Neural cell (in vitro differentiated cells): Measurements from ENCODE around the gene SH3GL1. TPM values are rescaled to one million over a fixed set of nuclear protein-coding genes. Genes with fewer than 3 reads are reported as not detected.
"Not testable (repeated sequence)": the region's sequence is repeated elsewhere in the genome, so short reads cannot be mapped to it uniquely, and the experiment has no call there.

ENCODE experiments used
- H2AFZ ChIP-seq: fragments of 200-600, 300-800 bp; sonication (generic), shearing (Covaris generic); 2 replicates; pipeline ENCODE4 v1.6.0; 2014; ENCODE audit warnings: low read depth, mild to moderate bottlenecking, antibody characterized with exemption, low read length, moderate library complexity
- H3F3A ChIP-seq: fragments of 200-600 bp; shearing (Covaris generic); 2 replicates; pipeline ENCODE4 v1.6.1; 2016; ENCODE audit warnings: mild to moderate bottlenecking, moderate library complexity, mixed read lengths, antibody characterized with exemption, low read length; ENCODE audit not compliant: insufficient read depth, poor library complexity, severe bottlenecking
- H3K27ac ChIP-seq: fragments of 200-600, 300-800 bp; sonication (generic), shearing (Covaris generic); 2 replicates; pipeline ENCODE4 v1.5.1; 2014; ENCODE audit warnings: mild to moderate bottlenecking, low read length, moderate library complexity
- H3K27me3 ChIP-seq: fragments of 300-800, 200-600 bp; sonication (generic), shearing (Covaris generic); 2 replicates; pipeline ENCODE4 v1.6.0; 2014; ENCODE audit warnings: mild to moderate bottlenecking, low read depth, low read length, moderate library complexity; ENCODE audit not compliant: insufficient read depth
- H3K36me3 ChIP-seq: fragments of 300-800, 200-600 bp; sonication (generic), shearing (Covaris generic); 2 replicates; pipeline ENCODE4 v1.5.1; 2014; ENCODE audit warnings: mild to moderate bottlenecking, antibody characterized with exemption, low read length, moderate library complexity; ENCODE audit not compliant: insufficient read depth
- H3K4me2 ChIP-seq: fragments of 300-800, 200-600 bp; sonication (generic), shearing (Covaris generic); 2 replicates; pipeline ENCODE4 v1.6.0; 2014; ENCODE audit warnings: mild to moderate bottlenecking, low read length
- H3K4me3 ChIP-seq: fragments of 300-800, 200-600 bp; sonication (generic), shearing (Covaris generic); 2 replicates; pipeline ENCODE4 v1.5.1; 2014; ENCODE audit warnings: mild to moderate bottlenecking, low read length, moderate library complexity
- H3K79me2 ChIP-seq: fragments of 200-600 bp; shearing (Covaris generic); replicated peaks from 2 replicates; pipeline ENCODE4 v1.6.0; 2014; ENCODE audit warnings: mild to moderate bottlenecking, low read length, moderate library complexity; ENCODE audit not compliant: insufficient read depth
- H3K9ac ChIP-seq: fragments of 300-800, 200-600 bp; sonication (generic), shearing (Covaris generic); 2 replicates; pipeline ENCODE4 v1.6.1; 2016; ENCODE audit warnings: mild to moderate bottlenecking, low read length, mixed read lengths
- H3K9me2 ChIP-seq: fragments of 200-600 bp; shearing (Covaris generic); 2 replicates; pipeline ENCODE4 v1.6.1; 2016; ENCODE audit warnings: mild to moderate bottlenecking, low read length, mixed read lengths; ENCODE audit not compliant: insufficient read depth
- H3K9me3 ChIP-seq: fragments of 200-600, 300-800 bp; sonication (generic), shearing (Covaris generic); 2 replicates; pipeline ENCODE4 v1.6.1; 2016; ENCODE audit warnings: mild to moderate bottlenecking, mixed run types, low read length, moderate library complexity, mixed read lengths
- H4K20me1 ChIP-seq: fragments of 200-600 bp; shearing (Covaris generic); 2 replicates; pipeline ENCODE4 v1.6.1; 2016; ENCODE audit warnings: mild to moderate bottlenecking, mixed run types; ENCODE audit not compliant: insufficient read depth
- EP300 ChIP-seq: fragments of 450-650 bp; conservative IDR thresholded peaks from 2 replicates; pipeline ENCODE4 v1.6.1; 2014; ENCODE audit warnings: antibody characterized with exemption, mild to moderate bottlenecking, moderate library complexity; ENCODE audit not compliant: poor library complexity, severe bottlenecking
- EZH2 ChIP-seq: fragments of 200-600, 300-800 bp; shearing (Covaris generic), sonication (generic); IDR thresholded peaks from 2 replicates; pipeline ENCODE4 v1.6.1; 2014; ENCODE audit warnings: antibody characterized with exemption, low read length, borderline replicate concordance, mild to moderate bottlenecking; ENCODE audit not compliant: insufficient read depth, poor library complexity, severe bottlenecking
- MXI1 ChIP-seq: fragments of 450-650 bp; conservative IDR thresholded peaks from 2 replicates; pipeline ENCODE4 v1.6.1; 2014; ENCODE audit warnings: antibody characterized with exemption, mild to moderate bottlenecking; ENCODE audit not compliant: poor library complexity, severe bottlenecking
- POLR2AphosphoS5 ChIP-seq: IDR thresholded peaks from 2 replicates; pipeline ENCODE4 v1.6.1; 2012
- RAD21 ChIP-seq: fragments of 450-650 bp; conservative IDR thresholded peaks from 2 replicates; pipeline ENCODE4 v1.6.1; 2014; ENCODE audit warnings: antibody characterized with exemption, mild to moderate bottlenecking, moderate library complexity
- SMC3 ChIP-seq: fragments of 450-650 bp; conservative IDR thresholded peaks from 2 replicates; pipeline ENCODE4 v1.6.1; 2014; ENCODE audit warnings: antibody characterized with exemption, mild to moderate bottlenecking, moderate library complexity; ENCODE audit not compliant: poor library complexity
- TAF1 ChIP-seq: IDR thresholded peaks from 2 replicates; pipeline ENCODE4 v1.6.1; 2012; ENCODE audit warnings: low read depth
- polyA plus RNA-seq: library from polyadenylated mRNA; depleted of rRNA; stranded (reverse); fragments of >200 nt; gene quantifications from 2 replicates; pipeline ENCODE4 v1.2.3, GENCODE V29; 2014
- TF ChIP-seq, protein P1 (sequence below): IDR thresholded peaks from 2 replicates; pipeline ENCODE4 v1.6.1; 2012; ENCODE audit warnings: borderline replicate concordance
- TF ChIP-seq, protein P2 (sequence below): fragments of 450-650 bp; IDR thresholded peaks from 2 replicates; pipeline ENCODE4 v1.5.1; 2014; ENCODE audit warnings: antibody characterized with exemption, mild to moderate bottlenecking, moderate library complexity; ENCODE audit not compliant: poor library complexity, severe bottlenecking

The SH3GL1 gene
- polyA plus RNA-seq, 1 donor from 2014 or later = 25.2 TPM

- Histone ChIP-seq H2AFZ (no peak overlapping the region), H3K9me3 (no peaks in the 10 kb centered on the region), H3K4me3 (no peak overlapping the region), H3K36me3 (no peaks in the 10 kb centered on the region), H3F3A (no peaks in the 10 kb centered on the region), H4K20me1 (no peaks in the 10 kb centered on the region), H3K27ac (no peak overlapping the region), H3K27me3 (no peaks in the 10 kb centered on the region), H3K79me2 (no peaks in the 10 kb centered on the region), H3K4me2 (no peak overlapping the region), H3K9ac (no peak overlapping the region), H3K9me2 (no peaks in the 10 kb centered on the region)
- TF ChIP-seq SMC3 (no peak), MXI1 (no peak), TAF1 (no peak), EZH2 (no peak), EP300 (no peak), POLR2AphosphoS5 (no peak), RAD21 (no peak)
- TF ChIP-seq, protein P1, sequence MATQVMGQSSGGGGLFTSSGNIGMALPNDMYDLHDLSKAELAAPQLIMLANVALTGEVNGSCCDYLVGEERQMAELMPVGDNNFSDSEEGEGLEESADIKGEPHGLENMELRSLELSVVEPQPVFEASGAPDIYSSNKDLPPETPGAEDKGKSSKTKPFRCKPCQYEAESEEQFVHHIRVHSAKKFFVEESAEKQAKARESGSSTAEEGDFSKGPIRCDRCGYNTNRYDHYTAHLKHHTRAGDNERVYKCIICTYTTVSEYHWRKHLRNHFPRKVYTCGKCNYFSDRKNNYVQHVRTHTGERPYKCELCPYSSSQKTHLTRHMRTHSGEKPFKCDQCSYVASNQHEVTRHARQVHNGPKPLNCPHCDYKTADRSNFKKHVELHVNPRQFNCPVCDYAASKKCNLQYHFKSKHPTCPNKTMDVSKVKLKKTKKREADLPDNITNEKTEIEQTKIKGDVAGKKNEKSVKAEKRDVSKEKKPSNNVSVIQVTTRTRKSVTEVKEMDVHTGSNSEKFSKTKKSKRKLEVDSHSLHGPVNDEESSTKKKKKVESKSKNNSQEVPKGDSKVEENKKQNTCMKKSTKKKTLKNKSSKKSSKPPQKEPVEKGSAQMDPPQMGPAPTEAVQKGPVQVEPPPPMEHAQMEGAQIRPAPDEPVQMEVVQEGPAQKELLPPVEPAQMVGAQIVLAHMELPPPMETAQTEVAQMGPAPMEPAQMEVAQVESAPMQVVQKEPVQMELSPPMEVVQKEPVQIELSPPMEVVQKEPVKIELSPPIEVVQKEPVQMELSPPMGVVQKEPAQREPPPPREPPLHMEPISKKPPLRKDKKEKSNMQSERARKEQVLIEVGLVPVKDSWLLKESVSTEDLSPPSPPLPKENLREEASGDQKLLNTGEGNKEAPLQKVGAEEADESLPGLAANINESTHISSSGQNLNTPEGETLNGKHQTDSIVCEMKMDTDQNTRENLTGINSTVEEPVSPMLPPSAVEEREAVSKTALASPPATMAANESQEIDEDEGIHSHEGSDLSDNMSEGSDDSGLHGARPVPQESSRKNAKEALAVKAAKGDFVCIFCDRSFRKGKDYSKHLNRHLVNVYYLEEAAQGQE = no peak
- TF ChIP-seq, protein P2, sequence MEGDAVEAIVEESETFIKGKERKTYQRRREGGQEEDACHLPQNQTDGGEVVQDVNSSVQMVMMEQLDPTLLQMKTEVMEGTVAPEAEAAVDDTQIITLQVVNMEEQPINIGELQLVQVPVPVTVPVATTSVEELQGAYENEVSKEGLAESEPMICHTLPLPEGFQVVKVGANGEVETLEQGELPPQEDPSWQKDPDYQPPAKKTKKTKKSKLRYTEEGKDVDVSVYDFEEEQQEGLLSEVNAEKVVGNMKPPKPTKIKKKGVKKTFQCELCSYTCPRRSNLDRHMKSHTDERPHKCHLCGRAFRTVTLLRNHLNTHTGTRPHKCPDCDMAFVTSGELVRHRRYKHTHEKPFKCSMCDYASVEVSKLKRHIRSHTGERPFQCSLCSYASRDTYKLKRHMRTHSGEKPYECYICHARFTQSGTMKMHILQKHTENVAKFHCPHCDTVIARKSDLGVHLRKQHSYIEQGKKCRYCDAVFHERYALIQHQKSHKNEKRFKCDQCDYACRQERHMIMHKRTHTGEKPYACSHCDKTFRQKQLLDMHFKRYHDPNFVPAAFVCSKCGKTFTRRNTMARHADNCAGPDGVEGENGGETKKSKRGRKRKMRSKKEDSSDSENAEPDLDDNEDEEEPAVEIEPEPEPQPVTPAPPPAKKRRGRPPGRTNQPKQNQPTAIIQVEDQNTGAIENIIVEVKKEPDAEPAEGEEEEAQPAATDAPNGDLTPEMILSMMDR = no peak
Measured at GRCh38 chr19:4350111-4350510, 50.2 kb downstream of the SH3GL1 start.

DNA sequence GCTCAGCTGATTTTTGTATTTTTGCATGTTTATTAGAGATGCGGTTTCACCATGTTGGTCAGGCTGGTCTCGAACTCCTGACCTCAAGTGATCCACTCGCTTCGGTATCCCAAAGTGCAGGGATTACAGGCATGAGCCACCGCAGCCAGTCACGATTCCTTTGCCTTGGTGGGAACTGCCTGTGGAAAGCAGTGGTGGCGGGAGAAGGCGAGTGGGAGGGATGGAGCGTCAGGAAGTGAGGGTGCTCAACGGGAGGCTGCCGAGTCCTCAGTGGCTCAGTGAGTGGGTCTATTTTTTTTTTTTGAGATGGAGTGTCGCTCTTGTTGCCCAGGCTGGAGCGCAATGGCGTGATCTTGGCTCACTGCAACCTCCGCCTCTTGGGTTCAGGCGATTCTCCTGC is 51.1 kb downstream of the SH3GL1 start:
- not testable (repeated sequence) for H4K20me1 ChIP-seq, H3K27ac ChIP-seq, H3K9me2 ChIP-seq, H3K9me3 ChIP-seq, H3F3A ChIP-seq, H3K36me3 ChIP-seq, H3K9ac ChIP-seq, H3K4me3 ChIP-seq, H2AFZ ChIP-seq, H3K79me2 ChIP-seq, H3K4me2 ChIP-seq, H3K27me3 ChIP-seq

DNA sequence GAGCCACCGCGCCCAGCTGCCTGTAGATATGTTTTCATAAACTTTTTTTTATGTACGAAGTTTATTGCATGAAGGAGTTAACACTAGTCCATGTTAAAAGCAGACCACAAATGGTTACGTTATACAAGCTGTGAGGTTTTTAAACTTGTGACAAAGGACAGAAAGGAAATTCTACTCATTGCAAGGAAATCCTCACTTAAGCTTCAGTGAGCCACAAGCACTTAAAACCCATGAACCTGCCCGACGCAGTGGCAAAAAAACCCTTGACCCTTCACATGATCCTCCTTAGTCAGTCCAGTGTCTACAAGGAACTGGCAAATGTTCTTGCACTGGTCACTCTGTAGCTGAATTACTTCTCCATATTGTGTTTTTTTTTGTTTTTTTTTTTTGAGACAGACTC is 52.8 kb downstream of the SH3GL1 start:
- TF ChIP-seq EP300 = no peak
- no peak for TF ChIP-seq POLR2AphosphoS5
- no peak for TF ChIP-seq MXI1
- TF ChIP-seq RAD21 = no peak
- TF ChIP-seq TAF1 = no peak
- TF ChIP-seq, protein P2 = no peak
- TF ChIP-seq, protein P1 = no peak
- no peak for TF ChIP-seq SMC3
- TF ChIP-seq EZH2 = no peak
- no peak overlapping the region for H3K27ac ChIP-seq
- no peak overlapping the region for H3K4me3 ChIP-seq
- H3K27me3 ChIP-seq = no peaks in the 10 kb centered on the region
- no peaks in the 10 kb centered on the region for H3K36me3 ChIP-seq
- no peaks in the 10 kb centered on the region for H3K9me3 ChIP-seq
- H3K9me2 ChIP-seq = no peaks in the 10 kb centered on the region
- no peaks in the 10 kb centered on the region for H4K20me1 ChIP-seq
- H3K4me2 ChIP-seq = no peak overlapping the region
- peaks cover 6% of the 10 kb centered on the region for H3K79me2 ChIP-seq
- no peaks in the 10 kb centered on the region for H3F3A ChIP-seq
- no peak overlapping the region for H3K9ac ChIP-seq
- H2AFZ ChIP-seq = no peak overlapping the region
